Measurements from ENCODE around the gene ZNF697.
A peak's percentile ranks its signal among the peaks of the same experiment; 100 is the strongest.
"Not testable (repeated sequence)": the region's sequence is repeated elsewhere in the genome, so short reads cannot be mapped to it uniquely, and the experiment has no call there.

Gene ZNF697

GRCh38 chr1:119647734-119648619, at the start of gene ZNF697:
Gene ZNF697 (minus strand): TSS chr1:119648266. CDS start chr1:119626100, 22,166 bp downstream.
- peak; percentile 81 for DNase-seq (ENCODE audit: extremely low read depth, insufficient read length)
- Histone ChIP-seq H3K36me3 (ENCODE audit: control insufficient read depth, insufficient read depth, low read length) (no peaks in the 10 kb centered on the region), H3K27me3 (replicated peaks; ENCODE audit: control insufficient read depth, insufficient read depth, low read length) (no peaks in the 10 kb centered on the region), H3K4me3 (replicated peaks; ENCODE audit: low read depth, low read length) (peak within 1 kb of the TSS; percentile 81)
- TF ChIP-seq CTCF (IDR thresholded peaks at IDR 0.05; ENCODE audit: insufficient read depth, low read length, poor library complexity, severe bottlenecking), result no peak

GRCh38 chr1:119697598-119697997, 49.5 kb upstream of the ZNF697 start:
- H3K36me3 ChIP-seq (ENCODE audit: control insufficient read depth, insufficient read depth, low read length), result no peaks in the 10 kb centered on the region
- H3K4me3 ChIP-seq (replicated peaks; ENCODE audit: low read depth, low read length), result no peak overlapping the region
- H3K27me3 ChIP-seq (replicated peaks; ENCODE audit: control insufficient read depth, insufficient read depth, low read length), result no peaks in the 10 kb centered on the region
- TF ChIP-seq CTCF (IDR thresholded peaks at IDR 0.05; ENCODE audit: insufficient read depth, low read length, poor library complexity, severe bottlenecking), result no peak
- DNase-seq (ENCODE audit: extremely low read depth, insufficient read length), result no peak

- H3K27me3 ChIP-seq (replicated peaks; ENCODE audit: control insufficient read depth, insufficient read depth, low read length); H3K36me3 ChIP-seq (ENCODE audit: control insufficient read depth, insufficient read depth, low read length); H3K4me3 ChIP-seq (replicated peaks; ENCODE audit: low read depth, low read length); DNase-seq (ENCODE audit: extremely low read depth, insufficient read length): not testable (repeated sequence)
Observed at GRCh38 chr1:119696863-119697262, 48.8 kb upstream of the ZNF697 start.

DNA sequence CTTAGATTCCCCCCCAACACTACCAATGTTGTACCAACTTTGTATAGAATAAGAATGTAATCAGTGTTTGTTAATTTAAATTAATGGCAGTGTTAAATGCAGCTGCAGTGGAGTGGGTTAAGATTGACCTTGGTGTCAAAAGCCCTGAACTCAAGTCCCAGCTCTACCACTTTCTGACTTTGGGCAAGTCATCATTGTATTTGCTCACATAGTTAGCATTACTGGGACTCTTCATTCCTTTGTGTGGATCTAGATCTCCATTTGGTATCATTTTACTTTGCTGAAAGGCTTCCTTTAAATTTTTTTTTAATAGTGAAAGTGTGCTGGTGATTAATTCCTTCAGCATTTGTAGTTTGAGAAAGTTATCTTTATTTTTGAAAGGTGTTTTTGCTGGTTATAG, 41.4 kb upstream of the ZNF697 start:
- H3K27me3 ChIP-seq (replicated peaks; ENCODE audit: control insufficient read depth, insufficient read depth, low read length), result no peaks in the 10 kb centered on the region; the same call in 1 of the 2 replicates
- TF ChIP-seq CTCF (IDR thresholded peaks at IDR 0.05; ENCODE audit: insufficient read depth, low read length, poor library complexity, severe bottlenecking), result no peak
- no peaks in the 10 kb centered on the region for H3K36me3 ChIP-seq (ENCODE audit: control insufficient read depth, insufficient read depth, low read length)
- DNase-seq (ENCODE audit: extremely low read depth, insufficient read length), result no peak
- no peak overlapping the region for H3K4me3 ChIP-seq (replicated peaks; ENCODE audit: low read depth, low read length)

- no peaks in the 10 kb centered on the region for H3K36me3 ChIP-seq (ENCODE audit: control insufficient read depth, insufficient read depth, low read length)
- H3K4me3 ChIP-seq (replicated peaks; ENCODE audit: low read depth, low read length), result no peak overlapping the region
- H3K27me3 ChIP-seq (replicated peaks; ENCODE audit: control insufficient read depth, insufficient read depth, low read length), result no peaks in the 10 kb centered on the region; the same call in 1 of the 2 replicates
- no peak for DNase-seq (ENCODE audit: extremely low read depth, insufficient read length)
- TF ChIP-seq CTCF (IDR thresholded peaks at IDR 0.05; ENCODE audit: insufficient read depth, low read length, poor library complexity, severe bottlenecking), result no peak
Observed at GRCh38 chr1:119688810-119689209, 40.7 kb upstream of the ZNF697 start.

- Histone ChIP-seq H3K27me3 (replicated peaks; ENCODE audit: control insufficient read depth, insufficient read depth, low read length) (no peaks in the 10 kb centered on the region; the same call in 1 of the 2 replicates), H3K4me3 (replicated peaks; ENCODE audit: low read depth, low read length) (no peak overlapping the region), H3K36me3 (ENCODE audit: control insufficient read depth, insufficient read depth, low read length) (no peaks in the 10 kb centered on the region)
- DNase-seq (ENCODE audit: extremely low read depth, insufficient read length), result no peak
- no peak for TF ChIP-seq CTCF (IDR thresholded peaks at IDR 0.05; ENCODE audit: insufficient read depth, low read length, poor library complexity, severe bottlenecking)
Observed at GRCh38 chr1:119687434-119688079, 39.5 kb upstream of the ZNF697 start.
